Measurements from ENCODE around the gene PLCB3.

PLCB3 gene

GRCh38 chr11:64222651-64223000 is 28.7 kb upstream of the PLCB3 start:
- Histone ChIP-seq H3K27ac (no peak overlapping the region), H3K36me3 (peaks cover 0 to 22% (median 8%) of the 10 kb centered on the region in 3 donors), H3K27me3 (no peaks in the 10 kb centered on the region), H3K4me1 (peaks cover 0 to 24% (median 23%) of the 10 kb centered on the region in 4 donors), H3K9me3 (no peaks in the 10 kb centered on the region), H3K4me3 (no peak overlapping the region)
- no peak for TF ChIP-seq CTCF (IDR thresholded peaks at IDR 0.05)
- intact Hi-C loops (cut with DNase I; ENCODE audit: low total_unique reads), result no loop called here
- DNase-seq, result no peak

GRCh38 chr11:64223001-64223651 is 28.2 kb upstream of the PLCB3 start:
- no peak for DNase-seq
- intact Hi-C loops (cut with DNase I; ENCODE audit: low total_unique reads), result no loop called here
- no peak overlapping the region for H3K27ac ChIP-seq
- H3K4me1 ChIP-seq, result peaks cover 0 to 28% (median 26%) of the 10 kb centered on the region in 4 donors
- peaks cover 0 to 22% (median 8%) of the 10 kb centered on the region in 3 donors for H3K36me3 ChIP-seq
- H3K9me3 ChIP-seq, result no peaks in the 10 kb centered on the region
- no peaks in the 10 kb centered on the region for H3K27me3 ChIP-seq
- H3K4me3 ChIP-seq, result no peak overlapping the region
- no peak for TF ChIP-seq CTCF (IDR thresholded peaks at IDR 0.05)

- no peak for TF ChIP-seq CTCF (IDR thresholded peaks at IDR 0.05)
- Histone ChIP-seq H3K36me3 (peaks cover 0 to 22% (median 8%) of the 10 kb centered on the region in 3 donors), H3K9me3 (no peaks in the 10 kb centered on the region), H3K27me3 (no peaks in the 10 kb centered on the region), H3K27ac (no peak overlapping the region), H3K4me1 (peaks cover 0 to 33% (median 30%) of the 10 kb centered on the region in 4 donors), H3K4me3 (no peak overlapping the region)
- DNase-seq, result no peak
- intact Hi-C loops (cut with DNase I; ENCODE audit: low total_unique reads), result no loop called here
Observed at GRCh38 chr11:64224151-64224890, 27.0 kb upstream of the PLCB3 start.

- H3K27ac ChIP-seq, result peak overlapping the region; percentile 81 to 95
- DNase-seq, result peak in 1 of 2 donors; percentile 18
- no peaks in the 10 kb centered on the region for H3K9me3 ChIP-seq
- intact Hi-C loops (cut with DNase I; ENCODE audit: low total_unique reads), result loop anchor here (5.0 kb wide), 1 partner anchor 38 kb away; the partner anchor contains the start of gene STIP1
- no peaks in the 10 kb centered on the region for H3K27me3 ChIP-seq
- H3K4me1 ChIP-seq, result peaks cover 0 to 39% (median 36%) of the 10 kb centered on the region in 4 donors
- TF ChIP-seq CTCF (IDR thresholded peaks at IDR 0.05), result no peak
- peak overlapping the region; percentile 86 to 88 for H3K4me3 ChIP-seq
- peaks cover 0 to 16% (median 8%) of the 10 kb centered on the region in 3 donors for H3K36me3 ChIP-seq
Observed at GRCh38 chr11:64224891-64225607, 26.3 kb upstream of the PLCB3 start.

GRCh38 chr11:64225608-64226506 is 25.5 kb upstream of the PLCB3 start, which contains the start of the genes NUDT22 and TRPT1:
TSS of gene NUDT22 (plus strand) at chr11:64226274. CDS start at chr11:64226653, 379 bp downstream.
TSS of gene TRPT1 (minus strand) at chr11:64226186. CDS start at chr11:64225860, 326 bp downstream.
- peaks cover 0 to 42% (median 37%) of the 10 kb centered on the region in 4 donors for H3K4me1 ChIP-seq
- intact Hi-C loops (cut with DNase I; ENCODE audit: low total_unique reads), result loop anchor here (5.0 kb wide), 1 partner anchor 39 kb away; the partner anchor contains the start of gene STIP1
- TF ChIP-seq CTCF (IDR thresholded peaks at IDR 0.05), result peak in 1 of 2 experiments; percentile 14

More at GRCh38 chr11:64225608-64226506, 25.5 kb upstream of the PLCB3 start, which contains the start of the genes NUDT22 and TRPT1:
- Histone ChIP-seq H3K27me3 (no peaks in the 10 kb centered on the region), H3K36me3 (peaks cover 0 to 8% (median 8%) of the 10 kb centered on the region in 3 donors), H3K27ac (peak within 1 kb of the TSS; percentile 81 to 95), H3K9me3 (no peaks in the 10 kb centered on the region), H3K4me3 (peak within 1 kb of the TSS; percentile 86 to 88)
- peak; percentile 86 to 96 for DNase-seq
